ENCODE measurements around the gene AGFG1.

GRCh38 chr2:227509076-227509475 lies 37.1 kb downstream of the AGFG1 start:
- no peak for TF ChIP-seq CTCF (IDR thresholded peaks at IDR 0.05; ENCODE audit: insufficient read depth, low read depth, low read length)
- TF ChIP-seq EZH2 (IDR thresholded peaks at IDR 0.05; ENCODE audit: insufficient read depth, low read length), result no peak

All from astrocyte (in vitro differentiated cells and primary cell).